Measurements from ENCODE around the gene GABRG3. TPM values are rescaled to one million over a fixed set of nuclear protein-coding genes. Genes with fewer than 3 reads are reported as not detected.

The GABRG3 gene
- polyA plus RNA-seq, 2 of the 4 experiments (the other 2 are of a cell fraction) = 0.08 to 0.18 TPM

- H3K4me2 ChIP-seq = no peak overlapping the region
- DNase-seq (ENCODE audit: low read depth in 1 of 2, low spot score in 1 of 2) (no peak), ATAC-seq (no peak), FAIRE-seq (no peak)
- H3K4me3 ChIP-seq = no peak overlapping the region
- TF ChIP-seq ATOH8 (CRISPR knock-in tag; IDR thresholded peaks at IDR 0.05; ENCODE audit: low read depth) = no peak
- no peak for TF ChIP-seq EP300 (IDR thresholded peaks at IDR 0.05)
- TF ChIP-seq RCOR1 (IDR thresholded peaks at IDR 0.05; ENCODE audit: low read depth, low read length) = no peak
- no peak for TF ChIP-seq JUNB (IDR thresholded peaks at IDR 0.05)
- no peak for TF ChIP-seq ESRRA (IDR thresholded peaks at IDR 0.05; ENCODE audit: borderline replicate concordance, low read length)
- TF ChIP-seq HMGXB4 (CRISPR knock-in tag; IDR thresholded peaks at IDR 0.05; ENCODE audit: borderline replicate concordance) = no peak
- TF ChIP-seq HOXB13 (CRISPR knock-in tag; IDR thresholded peaks at IDR 0.05; ENCODE audit: low read depth) = no peak
- TF ChIP-seq KDM5A (IDR thresholded peaks at IDR 0.05) = no peak
- no peak for TF ChIP-seq SREBF2 (IDR thresholded peaks at IDR 0.05)
- no peak for TF ChIP-seq TP53 (CRISPR knock-in tag; IDR thresholded peaks at IDR 0.05)
- TF ChIP-seq FOSL2 (IDR thresholded peaks at IDR 0.05) = no peak
- TF ChIP-seq FOSL2 (CRISPR knock-in tag; IDR thresholded peaks at IDR 0.05) = no peak
- no peak for TF ChIP-seq FOXS1 (CRISPR knock-in tag; IDR thresholded peaks at IDR 0.05)
- TF ChIP-seq CTCF (IDR thresholded peaks at IDR 0.05) = no peak
- no peak for TF ChIP-seq HES2 (IDR thresholded peaks at IDR 0.05)
- TF ChIP-seq JUN (IDR thresholded peaks at IDR 0.05) = no peak
- TF ChIP-seq NFE2L2 (conservative IDR thresholded peaks at IDR 0.05; ENCODE audit: low read length) = no peak
- H3K9me3 ChIP-seq = peaks cover 1% of the 10 kb centered on the region; the same call in 2 of the 3 replicates
- 20% methylated on average over 7 of the region's 7 CpGs for WGBS (ENCODE audit: missing lambda C conversion rate)
- H3K4me1 ChIP-seq = peaks cover 2% of the 10 kb centered on the region; the same call in 1 of the 3 replicates
- ChIA-PET POLR2A (no interaction called here), CTCF (interaction anchor here (1.0 to 3.9 kb wide), 3 partner anchors 8 to 17 kb away, joined by 4 to 23 read pairs (median 4); no protein-coding TSS in a partner anchor)
- no peak overlapping the region for H3K27ac ChIP-seq
These were observed 370.9 kb downstream of the GABRG3 start for GRCh38 chr15:27341780-27342343.

GRCh38 chr15:27342991-27343390 lies 372.0 kb downstream of the GABRG3 start:
- DNase-seq (ENCODE audit: low read depth in 1 of 2, low spot score in 1 of 2) (no peak), ATAC-seq (no peak), FAIRE-seq (no peak)
- ChIA-PET POLR2A (no interaction called here), CTCF (interaction anchor here (0.6 to 1.2 kb wide), 4 partner anchors 8 to 22 kb away, joined by 3 read pairs; no protein-coding TSS in a partner anchor)
- Histone ChIP-seq H3K4me1 (no peaks in the 10 kb centered on the region), H3K27ac (no peak overlapping the region), H3K4me2 (no peak overlapping the region), H3K9me3 (peaks cover 3% of the 10 kb centered on the region; the same call in 2 of the 3 replicates), H3K4me3 (no peak overlapping the region)
- TF ChIP-seq MYC (IDR thresholded peaks at IDR 0.05; ENCODE audit: borderline replicate concordance, low read length) (no peak), ESRRA (IDR thresholded peaks at IDR 0.05; ENCODE audit: borderline replicate concordance, low read length) (no peak), RNF2 (IDR thresholded peaks at IDR 0.05; ENCODE audit: borderline replicate concordance, low read depth) (no peak), RCOR1 (IDR thresholded peaks at IDR 0.05; ENCODE audit: low read depth, low read length) (no peak), ATOH8 (CRISPR knock-in tag; IDR thresholded peaks at IDR 0.05; ENCODE audit: low read depth) (no peak), CEBPB (IDR thresholded peaks at IDR 0.05) (no peak), HDAC2 (IDR thresholded peaks at IDR 0.05) (no peak), RARB (CRISPR knock-in tag; IDR thresholded peaks at IDR 0.05) (no peak), ZFP36 (IDR thresholded peaks at IDR 0.05; ENCODE audit: borderline replicate concordance, partially characterized antibody) (no peak), HOXB5 (CRISPR knock-in tag; IDR thresholded peaks at IDR 0.05) (no peak), HOXA7 (CRISPR knock-in tag; IDR thresholded peaks at IDR 0.05) (no peak), JUN (IDR thresholded peaks at IDR 0.05) (no peak), HES2 (IDR thresholded peaks at IDR 0.05) (no peak), BCL3 (IDR thresholded peaks at IDR 0.05) (no peak), FOSL2 (IDR thresholded peaks at IDR 0.05) (no peak), FOSL2 (CRISPR knock-in tag; IDR thresholded peaks at IDR 0.05) (no peak)
- 21% methylated on average over 8 of the region's 8 CpGs for WGBS (ENCODE audit: missing lambda C conversion rate)
